Astrocyte (in vitro differentiated cells and primary cell): ENCODE measurements around the gene UBE2G1. TPM values are rescaled to one million over a fixed set of nuclear protein-coding genes. Genes with fewer than 3 reads are reported as not detected.

Experiments
- DNase-seq: peaks from one replicate; pipeline ENCODE4 v3.0.0-alpha.2; 2010; ENCODE audit warnings: low read depth
- FAIRE-seq: peaks from 2 replicates; lab custom pipeline; 2011; peaks lifted over from hg19 to GRCh38; lab: Jason Lieb, UNC
- H2AFZ ChIP-seq: 2 replicates; pipeline ENCODE4 v1.6.0; 2012; ENCODE audit warnings: low read depth, low read length, inconsistent platforms
- H3K27ac ChIP-seq: 2 replicates; pipeline ENCODE4 v1.5.1; 2011; ENCODE audit warnings: low read depth, low read length, inconsistent platforms
- H3K27me3 ChIP-seq: 2 replicates; pipeline ENCODE4 v1.6.0; 2011; ENCODE audit warnings: low read length, inconsistent platforms; ENCODE audit not compliant: insufficient read depth
- H3K36me3 ChIP-seq: 2 replicates; pipeline ENCODE4 v1.5.1; 2011; ENCODE audit warnings: low read length, inconsistent platforms; ENCODE audit not compliant: insufficient read depth
- H3K4me1 ChIP-seq: 2 replicates; pipeline ENCODE4 v1.5.1; 2011; ENCODE audit warnings: low read length, inconsistent platforms; ENCODE audit not compliant: insufficient read depth
- H3K4me2 ChIP-seq: 2 replicates; pipeline ENCODE4 v1.6.0; 2012; ENCODE audit warnings: low read length, inconsistent platforms
- H3K4me3 ChIP-seq: 2 replicates; pipeline ENCODE4 v1.5.1; 2011; ENCODE audit warnings: low read depth, mild to moderate bottlenecking, low read length, inconsistent platforms; ENCODE audit not compliant: insufficient read depth
- H3K79me2 ChIP-seq: 2 replicates; pipeline ENCODE4 v1.6.0; 2012; ENCODE audit warnings: mild to moderate bottlenecking, low read length, inconsistent platforms; ENCODE audit not compliant: insufficient read depth
- H3K9ac ChIP-seq: 2 replicates; pipeline ENCODE4 v1.6.0; 2012; ENCODE audit warnings: mild to moderate bottlenecking, low read length, inconsistent platforms
- H3K9me3 ChIP-seq: 2 replicates; pipeline ENCODE4 v1.5.1; 2012; ENCODE audit warnings: low read depth, mild to moderate bottlenecking, low read length, inconsistent platforms; ENCODE audit not compliant: insufficient read depth
- H4K20me1 ChIP-seq: 2 replicates; pipeline ENCODE4 v1.6.0; 2012; ENCODE audit warnings: low read length, inconsistent platforms; ENCODE audit not compliant: insufficient read depth
- H3K27ac Mint-ChIP-seq: one replicate; pipeline ENCODE4 v1.8.0; 2021; ENCODE audit warnings: mild to moderate bottlenecking, mixed read lengths; ENCODE audit not compliant: unreplicated experiment
- H3K27me3 Mint-ChIP-seq: one replicate; pipeline ENCODE4 v1.8.0; 2021; ENCODE audit warnings: low read depth, mixed read lengths; ENCODE audit not compliant: unreplicated experiment
- H3K36me3 Mint-ChIP-seq: one replicate; pipeline ENCODE4 v1.8.0; 2021; ENCODE audit warnings: low read depth, mixed read lengths; ENCODE audit not compliant: unreplicated experiment
- H3K4me1 Mint-ChIP-seq: one replicate; pipeline ENCODE4 v1.8.0; 2021; ENCODE audit warnings: low read depth, mixed read lengths; ENCODE audit not compliant: unreplicated experiment
- H3K4me3 Mint-ChIP-seq: one replicate; pipeline ENCODE4 v1.8.0; 2021; ENCODE audit warnings: mild to moderate bottlenecking, moderate library complexity, mixed read lengths; ENCODE audit not compliant: unreplicated experiment
- H3K9me3 Mint-ChIP-seq: one replicate; pipeline ENCODE4 v1.8.0; 2021; ENCODE audit warnings: mild to moderate bottlenecking, mixed read lengths; ENCODE audit not compliant: unreplicated experiment
- CTCF ChIP-seq: IDR thresholded peaks from 2 replicates; pipeline ENCODE4 v1.5.1; 2011; ENCODE audit warnings: low read depth, mild to moderate bottlenecking, inconsistent platforms, low read length, moderate library complexity; ENCODE audit not compliant: insufficient read depth
- EZH2 ChIP-seq: IDR thresholded peaks from 2 replicates; pipeline ENCODE4 v1.6.1; 2012; ENCODE audit warnings: mild to moderate bottlenecking, low read length, inconsistent platforms; ENCODE audit not compliant: insufficient read depth
- total RNA-seq: library from RNA; stranded (reverse); gene quantifications from 2 replicates; pipeline ENCODE4 v1.2.1, GENCODE V29; 2021

UBE2G1 gene
- total RNA-seq, 1 donor from 2014 or later = 123 TPM

DNA sequence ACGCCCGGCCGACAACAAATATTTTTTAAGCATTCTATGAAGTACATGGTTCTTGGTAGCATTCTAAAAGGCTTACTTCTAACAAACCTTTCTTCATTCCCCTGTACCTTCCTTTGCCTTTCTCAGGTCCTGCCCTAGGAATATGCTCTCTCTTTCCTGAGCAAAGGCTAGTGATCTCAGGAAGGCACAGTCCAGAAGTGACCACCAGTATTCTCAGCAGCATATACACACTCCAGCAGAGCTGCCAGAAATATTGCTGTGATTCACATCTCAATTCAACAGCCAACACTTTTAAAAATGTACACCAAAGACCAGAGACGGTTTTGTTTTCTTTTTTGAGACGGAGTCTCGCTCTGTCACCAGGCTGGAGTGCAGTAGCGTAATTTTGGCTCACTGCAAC is 61.3 kb downstream of the UBE2G1 start:
- Mint-ChIP-seq H3K36me3 (peaks cover 11% of the 10 kb centered on the region), H3K27me3 (no peaks in the 10 kb centered on the region), H3K9me3 (no peaks in the 10 kb centered on the region), H3K27ac (no peak overlapping the region), H3K4me3 (no peak overlapping the region), H3K4me1 (peaks cover 10% of the 10 kb centered on the region)
- H3K79me2 ChIP-seq = peaks cover 61% of the 10 kb centered on the region
- no peaks in the 10 kb centered on the region for H3K9me3 ChIP-seq
- no peak overlapping the region for H3K4me2 ChIP-seq
- H3K27me3 ChIP-seq = no peaks in the 10 kb centered on the region
- H4K20me1 ChIP-seq = peaks cover 86% of the 10 kb centered on the region
- no peak overlapping the region for H3K27ac ChIP-seq
- H3K4me3 ChIP-seq = no peak overlapping the region
- H3K36me3 ChIP-seq = peaks cover 13% of the 10 kb centered on the region
- FAIRE-seq = no peak
- TF ChIP-seq CTCF (no peak), EZH2 (no peak)
- no peak overlapping the region for H3K9ac ChIP-seq
- H2AFZ ChIP-seq = no peak overlapping the region
- H3K4me1 ChIP-seq = peaks cover 4% of the 10 kb centered on the region
- peak; percentile 12 for DNase-seq

GRCh38 chr17:4304417-4305027 is 62.0 kb downstream of the UBE2G1 start:
- H2AFZ ChIP-seq = no peak overlapping the region
- Mint-ChIP-seq H3K9me3 (no peaks in the 10 kb centered on the region), H3K4me3 (no peak overlapping the region), H3K27me3 (no peaks in the 10 kb centered on the region), H3K4me1 (peaks cover 3% of the 10 kb centered on the region), H3K36me3 (peaks cover 11% of the 10 kb centered on the region), H3K27ac (no peak overlapping the region)
- TF ChIP-seq EZH2 (no peak), CTCF (peak; percentile 83)
- no peaks in the 10 kb centered on the region for H3K27me3 ChIP-seq
- no peak for FAIRE-seq
- no peak overlapping the region for H3K4me2 ChIP-seq
- no peak overlapping the region for H3K9ac ChIP-seq
- H3K9me3 ChIP-seq = no peaks in the 10 kb centered on the region
- H4K20me1 ChIP-seq = peaks cover 81% of the 10 kb centered on the region
- DNase-seq = no peak
- H3K4me1 ChIP-seq = no peaks in the 10 kb centered on the region
- no peak overlapping the region for H3K4me3 ChIP-seq
- no peak overlapping the region for H3K27ac ChIP-seq
- peaks cover 54% of the 10 kb centered on the region for H3K79me2 ChIP-seq
- H3K36me3 ChIP-seq = peaks cover 13% of the 10 kb centered on the region

DNA sequence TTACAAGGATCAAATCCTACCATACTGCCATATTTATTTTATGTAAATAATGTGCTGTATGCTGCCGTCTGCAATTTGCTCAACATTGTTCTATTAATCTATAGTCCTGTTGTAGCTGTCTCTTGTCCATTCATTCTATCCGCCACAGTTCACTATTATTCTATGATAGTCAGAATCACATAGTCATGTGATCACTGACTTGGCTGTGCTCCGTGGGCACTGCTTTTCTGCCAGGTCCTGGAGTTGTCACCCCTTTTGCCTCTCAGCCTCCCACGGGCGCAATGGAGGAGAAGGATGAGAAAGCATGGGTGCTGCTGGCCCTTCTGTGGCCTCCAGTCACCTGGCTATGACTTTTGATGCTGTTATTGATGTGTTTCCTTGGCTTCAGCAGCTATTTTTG is 65.4 kb downstream of the UBE2G1 start:
- TF ChIP-seq CTCF (no peak), EZH2 (no peak)
- no peaks in the 10 kb centered on the region for H3K27me3 ChIP-seq
- no peak overlapping the region for H3K9ac ChIP-seq
- FAIRE-seq (no peak), DNase-seq (no peak)
- H3K4me3 ChIP-seq = no peak overlapping the region
- H3K79me2 ChIP-seq = peaks cover 52% of the 10 kb centered on the region
- H3K4me1 ChIP-seq = peaks cover 10% of the 10 kb centered on the region
- H3K4me2 ChIP-seq = no peak overlapping the region
- Mint-ChIP-seq H3K27me3 (no peaks in the 10 kb centered on the region), H3K36me3 (peaks cover 7% of the 10 kb centered on the region), H3K4me1 (peaks cover 17% of the 10 kb centered on the region), H3K4me3 (no peak overlapping the region), H3K27ac (no peak overlapping the region), H3K9me3 (no peaks in the 10 kb centered on the region)
- H3K36me3 ChIP-seq = peaks cover 13% of the 10 kb centered on the region
- no peaks in the 10 kb centered on the region for H3K9me3 ChIP-seq
- no peak overlapping the region for H3K27ac ChIP-seq
- peaks cover 84% of the 10 kb centered on the region for H4K20me1 ChIP-seq
- no peak overlapping the region for H2AFZ ChIP-seq
